Caco-2 (cell line): ENCODE results near the gene EXOC2. TPM values are rescaled to one million over a fixed set of nuclear protein-coding genes. Genes with fewer than 3 reads are reported as not detected.
A peak's percentile ranks its signal among the peaks of the same experiment; 100 is the strongest.

Experiments
- BruUV-seq: library from RNA; stranded (reverse); fragments of 400-500 nt; replicated peaks from 2 replicates; lab custom pipeline; 2021; lab: Mats Ljungman, UMichigan
- CTCF ChIA-PET: fragments of 300-600 bp; sonication (Branson Sonifier 250); formaldehyde crosslinking; loops from one replicate; lab custom pipeline; 2022; ENCODE audit warnings: antibody characterized with exemption; lab: Charles Lee
- POLR2A ChIA-PET: fragments of 300-600 bp; sonication (Branson Sonifier 250); formaldehyde crosslinking; loops from one replicate; lab custom pipeline; 2022; ENCODE audit warnings: antibody characterized with exemption; lab: Charles Lee
- DNase-seq, 2 experiments: peaks; one replicate each; pipeline versions ENCODE4 v3.0.0 to v3.0.0-alpha.2; 2020 to 2022
- H3K27me3 ChIP-seq: replicated peaks from 2 replicates; pipeline ENCODE4 v1.6.0; 2011; ENCODE audit warnings: low read length; ENCODE audit not compliant: control insufficient read depth, insufficient read depth
- H3K36me3 ChIP-seq: 2 replicates; pipeline ENCODE4 v1.5.1; 2011; ENCODE audit warnings: low read length; ENCODE audit not compliant: control insufficient read depth, insufficient read depth
- H3K4me1 ChIP-seq: fragments of 250-450 bp; sonication (Bioruptor Pico); 2 replicates; pipeline ENCODE4 v1.5.1; 2020; ENCODE audit warnings: mild to moderate bottlenecking
- H3K4me3 ChIP-seq: 2 replicates; pipeline ENCODE4 v1.5.1; 2011; ENCODE audit warnings: low read depth, mild to moderate bottlenecking, control low read depth, low read length
- H3K9me3 ChIP-seq: fragments of 250-450 bp; sonication (Bioruptor Pico); 2 replicates; pipeline ENCODE4 v1.5.1; 2020; ENCODE audit warnings: mild to moderate bottlenecking, moderate library complexity
- H3K27ac Mint-ChIP-seq: one replicate; pipeline ENCODE4 v1.8.0; 2022; ENCODE audit warnings: mixed read lengths; ENCODE audit not compliant: unreplicated experiment
- H3K27me3 Mint-ChIP-seq: one replicate; pipeline ENCODE4 v1.8.0; 2022; ENCODE audit warnings: mixed read lengths; ENCODE audit not compliant: insufficient read depth, unreplicated experiment
- H3K36me3 Mint-ChIP-seq: one replicate; pipeline ENCODE4 v1.8.0; 2022; ENCODE audit warnings: mild to moderate bottlenecking, mixed read lengths; ENCODE audit not compliant: insufficient read depth, unreplicated experiment
- H3K4me1 Mint-ChIP-seq: one replicate; pipeline ENCODE4 v1.8.0; 2022; ENCODE audit warnings: low read depth, mixed read lengths; ENCODE audit not compliant: unreplicated experiment
- H3K4me3 Mint-ChIP-seq: one replicate; pipeline ENCODE4 v1.8.0; 2022; ENCODE audit warnings: mild to moderate bottlenecking, moderate library complexity, mixed read lengths; ENCODE audit not compliant: unreplicated experiment
- H3K9me3 Mint-ChIP-seq: one replicate; pipeline ENCODE4 v1.8.0; 2022; ENCODE audit warnings: mixed read lengths; ENCODE audit not compliant: unreplicated experiment
- intact Hi-C: fragments of 100-400 bp; cut with micrococcal nuclease; formaldehyde crosslinking; loops from one replicate; pipeline ENCODE4 v1.10.0; 2022; ENCODE audit not compliant: unreplicated experiment
- total RNA-seq: library from RNA; stranded (reverse); gene quantifications from 2 replicates; pipeline ENCODE4 v1.2.3, GENCODE V29; 2022
- TF ChIP-seq, protein P1 (sequence below), 2 experiments: fragments of 200-600 bp in 1 of 2; IDR thresholded peaks; 1 replicate in 1 of 2; 2 replicates in 1 of 2; pipeline versions ENCODE4 v1.5.1 to v1.8.0; 2011 to 2022; ENCODE audit warnings: antibody characterized with exemption in 1 of 2, control low read depth in 1 of 2, inconsistent platforms in 1 of 2, low read depth in 1 of 2, low read length in 1 of 2, mild to moderate bottlenecking in 1 of 2, moderate library complexity in 1 of 2; ENCODE audit not compliant: insufficient read depth in 1 of 2, severe bottlenecking in 1 of 2, unreplicated experiment in 1 of 2

EXOC2 gene
- total RNA-seq, 1 experiment from 2014 or later: 21.4 TPM

DNA sequence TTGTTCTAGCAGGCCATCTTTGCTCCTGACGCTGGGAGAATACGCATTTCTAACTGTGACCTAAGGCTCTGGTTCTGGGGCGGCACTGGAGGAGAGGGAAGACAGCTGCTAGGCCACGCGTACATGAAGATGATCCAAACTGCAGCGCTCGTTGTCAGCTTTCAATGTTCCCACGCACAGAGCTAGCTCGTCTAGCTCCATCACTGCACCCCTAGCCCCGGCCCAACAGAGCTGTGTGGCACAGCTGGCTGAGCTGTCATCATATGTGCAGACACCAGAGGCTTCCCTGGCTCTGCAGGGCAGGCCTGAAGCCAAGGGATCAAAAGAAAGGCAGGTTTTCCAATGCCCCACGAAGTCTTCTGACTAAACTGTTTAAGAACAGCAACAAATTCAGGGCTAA lies 176.7 kb downstream of the EXOC2 start:
- no TSS peak for BruUV-seq
- intact Hi-C loops: no loop called here
- POLR2A ChIA-PET: no interaction called here

DNA sequence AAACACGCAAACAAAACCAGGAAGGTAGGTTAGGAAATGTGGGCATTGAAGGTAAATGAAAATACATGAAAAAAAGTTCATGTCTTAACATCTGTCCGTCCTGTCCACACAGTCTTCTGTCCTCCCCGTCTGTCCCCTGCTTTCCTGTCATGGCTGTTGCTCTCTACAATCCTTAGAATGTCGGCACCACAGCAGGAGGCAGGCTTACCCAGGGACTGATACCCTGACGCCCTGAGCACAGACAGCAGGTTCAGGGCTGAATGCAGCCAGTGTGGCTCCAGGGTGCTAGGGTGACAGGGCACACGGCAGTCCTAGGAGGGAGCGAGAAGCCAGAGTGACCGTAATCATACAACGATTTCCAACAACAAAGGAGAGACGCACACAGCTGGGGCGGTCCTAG lies 177.7 kb downstream of the EXOC2 start:
- POLR2A ChIA-PET: no interaction called here
- Histone ChIP-seq H3K36me3 (no peaks in the 10 kb centered on the region), H3K4me1 (no peaks in the 10 kb centered on the region; the same call in 1 of the 2 replicates), H3K4me3 (no peak overlapping the region), H3K9me3 (no peaks in the 10 kb centered on the region), H3K27me3 (no peaks in the 10 kb centered on the region)
- H3K4me3 Mint-ChIP-seq: no peak overlapping the region
- H3K27ac Mint-ChIP-seq: no peak overlapping the region
- H3K27me3 Mint-ChIP-seq: no peaks in the 10 kb centered on the region
- no peak for DNase-seq
- TF ChIP-seq, protein P1, sequence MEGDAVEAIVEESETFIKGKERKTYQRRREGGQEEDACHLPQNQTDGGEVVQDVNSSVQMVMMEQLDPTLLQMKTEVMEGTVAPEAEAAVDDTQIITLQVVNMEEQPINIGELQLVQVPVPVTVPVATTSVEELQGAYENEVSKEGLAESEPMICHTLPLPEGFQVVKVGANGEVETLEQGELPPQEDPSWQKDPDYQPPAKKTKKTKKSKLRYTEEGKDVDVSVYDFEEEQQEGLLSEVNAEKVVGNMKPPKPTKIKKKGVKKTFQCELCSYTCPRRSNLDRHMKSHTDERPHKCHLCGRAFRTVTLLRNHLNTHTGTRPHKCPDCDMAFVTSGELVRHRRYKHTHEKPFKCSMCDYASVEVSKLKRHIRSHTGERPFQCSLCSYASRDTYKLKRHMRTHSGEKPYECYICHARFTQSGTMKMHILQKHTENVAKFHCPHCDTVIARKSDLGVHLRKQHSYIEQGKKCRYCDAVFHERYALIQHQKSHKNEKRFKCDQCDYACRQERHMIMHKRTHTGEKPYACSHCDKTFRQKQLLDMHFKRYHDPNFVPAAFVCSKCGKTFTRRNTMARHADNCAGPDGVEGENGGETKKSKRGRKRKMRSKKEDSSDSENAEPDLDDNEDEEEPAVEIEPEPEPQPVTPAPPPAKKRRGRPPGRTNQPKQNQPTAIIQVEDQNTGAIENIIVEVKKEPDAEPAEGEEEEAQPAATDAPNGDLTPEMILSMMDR (IDR thresholded peaks at IDR 0.05; ENCODE audit: insufficient read depth in 1 of 2, low read depth in 1 of 2, low read length in 1 of 2, severe bottlenecking in 1 of 2, unreplicated experiment in 1 of 2): no peak
- CTCF ChIA-PET: no interaction called here
- H3K4me1 Mint-ChIP-seq: peaks cover 7% of the 10 kb centered on the region
- BruUV-seq: no TSS peak
- intact Hi-C loops: no loop called here
- no peaks in the 10 kb centered on the region for H3K9me3 Mint-ChIP-seq
- peaks cover 22% of the 10 kb centered on the region for H3K36me3 Mint-ChIP-seq

More for the DNA sequence above, 176.7 kb downstream of the EXOC2 start:
- H3K27ac Mint-ChIP-seq: no peak overlapping the region
- DNase-seq: no peak
- H3K4me1 Mint-ChIP-seq: peaks cover 7% of the 10 kb centered on the region
- H3K36me3 Mint-ChIP-seq: peaks cover 30% of the 10 kb centered on the region
- no peaks in the 10 kb centered on the region for H3K36me3 ChIP-seq
- no peaks in the 10 kb centered on the region; the same call in 1 of the 2 replicates for H3K4me1 ChIP-seq
- no peak overlapping the region for H3K4me3 Mint-ChIP-seq
- no peaks in the 10 kb centered on the region for H3K27me3 ChIP-seq
- no peak overlapping the region for H3K4me3 ChIP-seq
- no peaks in the 10 kb centered on the region for H3K27me3 Mint-ChIP-seq
- H3K9me3 ChIP-seq: no peaks in the 10 kb centered on the region
- CTCF ChIA-PET: no interaction called here
- no peaks in the 10 kb centered on the region for H3K9me3 Mint-ChIP-seq
- TF ChIP-seq, protein P1 (IDR thresholded peaks at IDR 0.05; ENCODE audit: insufficient read depth in 1 of 2, low read depth in 1 of 2, low read length in 1 of 2, severe bottlenecking in 1 of 2, unreplicated experiment in 1 of 2): no peak

DNA sequence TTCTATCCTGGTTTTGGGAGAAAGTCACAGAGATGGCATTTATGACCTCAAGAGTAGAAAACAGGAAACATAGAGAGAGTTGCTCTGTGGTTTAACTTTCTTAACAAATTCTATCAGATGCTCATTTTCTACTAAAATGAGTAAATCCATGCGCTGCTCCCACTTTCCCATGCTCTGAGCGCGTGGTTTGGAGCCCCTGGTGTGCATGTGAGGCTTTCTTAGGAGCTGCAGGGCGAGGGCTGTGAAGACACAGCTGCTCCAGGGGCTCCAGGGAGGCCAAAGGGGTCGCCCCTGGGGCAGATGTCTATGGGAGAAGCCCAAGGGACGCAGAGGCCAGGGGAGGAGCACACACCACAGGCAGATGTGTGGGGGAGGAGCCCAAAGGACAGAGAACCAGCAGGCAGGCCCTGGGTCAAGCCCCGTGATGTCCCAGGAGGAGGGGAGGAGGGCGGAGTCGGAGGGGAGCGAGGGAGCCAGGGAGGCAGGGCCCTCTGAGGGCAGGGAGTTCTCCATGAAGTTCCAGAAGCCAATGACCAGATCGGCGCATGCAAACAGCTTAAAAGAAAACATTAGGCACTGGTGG lies 178.5 kb downstream of the EXOC2 start:
- Mint-ChIP-seq H3K27ac (no peak overlapping the region), H3K9me3 (no peaks in the 10 kb centered on the region), H3K36me3 (peaks cover 22% of the 10 kb centered on the region), H3K4me1 (peaks cover 7% of the 10 kb centered on the region), H3K4me3 (no peak overlapping the region), H3K27me3 (no peaks in the 10 kb centered on the region)
- TF ChIP-seq, protein P1 (IDR thresholded peaks at IDR 0.05; ENCODE audit: insufficient read depth in 1 of 2, low read depth in 1 of 2, low read length in 1 of 2, severe bottlenecking in 1 of 2, unreplicated experiment in 1 of 2): no peak
- CTCF ChIA-PET: no interaction called here
- POLR2A ChIA-PET: no interaction called here
- H3K4me3 ChIP-seq: no peak overlapping the region
- no peaks in the 10 kb centered on the region; the same call in 1 of the 2 replicates for H3K4me1 ChIP-seq
- H3K9me3 ChIP-seq: no peaks in the 10 kb centered on the region
- intact Hi-C loops: no loop called here
- no peaks in the 10 kb centered on the region for H3K36me3 ChIP-seq
- no TSS peak for BruUV-seq
- peak in 1 of 2 experiments; percentile 6 for DNase-seq
- H3K27me3 ChIP-seq: no peaks in the 10 kb centered on the region
